ENCODE results near the gene PRRG2.

GRCh38 chr19:49579193-49579592, 1.9 kb upstream of the PRRG2 start:
- TF ChIP-seq POLR2AphosphoS5 (IDR thresholded peaks at IDR 0.05; ENCODE audit: borderline replicate concordance, low read depth, low read length) (no peak), EZH2 (IDR thresholded peaks at IDR 0.05) (no peak)

Data from SK-N-MC (cell line).